ENCODE results near the gene SLIT3.

DNA sequence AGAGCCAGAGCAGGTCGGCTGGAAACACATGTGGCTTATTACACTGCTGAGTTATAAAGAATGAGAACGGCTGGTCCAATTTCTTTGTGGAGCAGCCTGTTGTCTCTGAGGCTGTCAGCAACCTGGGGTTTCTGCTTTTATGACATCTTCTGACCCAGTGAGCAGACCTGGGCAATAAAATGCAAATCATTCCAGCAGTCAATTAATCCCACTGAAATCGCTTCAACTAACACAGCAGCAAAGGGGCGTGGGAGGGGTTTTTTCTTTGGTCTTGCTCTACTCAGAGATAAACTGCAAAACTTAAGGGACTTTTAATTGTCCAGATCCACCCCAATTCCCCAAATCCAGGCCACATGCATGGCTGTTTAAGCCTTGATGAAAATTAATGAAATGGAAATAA lies 215.7 kb downstream of the SLIT3 start:
- TF ChIP-seq SRF (IDR thresholded peaks at IDR 0.05; ENCODE audit: low read depth) (no peak), EZH2phosphoT487 (IDR thresholded peaks at IDR 0.05; ENCODE audit: borderline replicate concordance) (no peak), SIN3A (IDR thresholded peaks at IDR 0.05; ENCODE audit: low read depth) (no peak), POLR2AphosphoS5 (IDR thresholded peaks at IDR 0.05; ENCODE audit: low read depth, low read length) (no peak), ZNF274 (IDR thresholded peaks at IDR 0.05; ENCODE audit: low read depth, low read length) (no peak), POLR2A (IDR thresholded peaks at IDR 0.05; ENCODE audit: borderline replicate concordance, extremely low read depth, insufficient read depth, insufficient read length) (no peak), REST (IDR thresholded peaks at IDR 0.05; ENCODE audit: low read depth) (no peak), EZH2 (IDR thresholded peaks at IDR 0.05) (no peak)
- TF ChIP-seq, protein P1, sequence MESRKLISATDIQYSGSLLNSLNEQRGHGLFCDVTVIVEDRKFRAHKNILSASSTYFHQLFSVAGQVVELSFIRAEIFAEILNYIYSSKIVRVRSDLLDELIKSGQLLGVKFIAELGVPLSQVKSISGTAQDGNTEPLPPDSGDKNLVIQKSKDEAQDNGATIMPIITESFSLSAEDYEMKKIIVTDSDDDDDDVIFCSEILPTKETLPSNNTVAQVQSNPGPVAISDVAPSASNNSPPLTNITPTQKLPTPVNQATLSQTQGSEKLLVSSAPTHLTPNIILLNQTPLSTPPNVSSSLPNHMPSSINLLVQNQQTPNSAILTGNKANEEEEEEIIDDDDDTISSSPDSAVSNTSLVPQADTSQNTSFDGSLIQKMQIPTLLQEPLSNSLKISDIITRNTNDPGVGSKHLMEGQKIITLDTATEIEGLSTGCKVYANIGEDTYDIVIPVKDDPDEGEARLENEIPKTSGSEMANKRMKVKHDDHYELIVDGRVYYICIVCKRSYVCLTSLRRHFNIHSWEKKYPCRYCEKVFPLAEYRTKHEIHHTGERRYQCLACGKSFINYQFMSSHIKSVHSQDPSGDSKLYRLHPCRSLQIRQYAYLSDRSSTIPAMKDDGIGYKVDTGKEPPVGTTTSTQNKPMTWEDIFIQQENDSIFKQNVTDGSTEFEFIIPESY (IDR thresholded peaks at IDR 0.05; ENCODE audit: extremely low read depth, insufficient replicate concordance, low read length) = no peak
- TF ChIP-seq, protein P2, sequence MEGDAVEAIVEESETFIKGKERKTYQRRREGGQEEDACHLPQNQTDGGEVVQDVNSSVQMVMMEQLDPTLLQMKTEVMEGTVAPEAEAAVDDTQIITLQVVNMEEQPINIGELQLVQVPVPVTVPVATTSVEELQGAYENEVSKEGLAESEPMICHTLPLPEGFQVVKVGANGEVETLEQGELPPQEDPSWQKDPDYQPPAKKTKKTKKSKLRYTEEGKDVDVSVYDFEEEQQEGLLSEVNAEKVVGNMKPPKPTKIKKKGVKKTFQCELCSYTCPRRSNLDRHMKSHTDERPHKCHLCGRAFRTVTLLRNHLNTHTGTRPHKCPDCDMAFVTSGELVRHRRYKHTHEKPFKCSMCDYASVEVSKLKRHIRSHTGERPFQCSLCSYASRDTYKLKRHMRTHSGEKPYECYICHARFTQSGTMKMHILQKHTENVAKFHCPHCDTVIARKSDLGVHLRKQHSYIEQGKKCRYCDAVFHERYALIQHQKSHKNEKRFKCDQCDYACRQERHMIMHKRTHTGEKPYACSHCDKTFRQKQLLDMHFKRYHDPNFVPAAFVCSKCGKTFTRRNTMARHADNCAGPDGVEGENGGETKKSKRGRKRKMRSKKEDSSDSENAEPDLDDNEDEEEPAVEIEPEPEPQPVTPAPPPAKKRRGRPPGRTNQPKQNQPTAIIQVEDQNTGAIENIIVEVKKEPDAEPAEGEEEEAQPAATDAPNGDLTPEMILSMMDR (IDR thresholded peaks at IDR 0.05 in 2 of 3, conservative IDR thresholded peaks at IDR 0.05 in 1 of 3; ENCODE audit: borderline replicate concordance in 1 of 3, insufficient read depth in 1 of 3, low read depth in 2 of 3, low read length in 2 of 3) = no peak
- TF ChIP-seq, protein P3, sequence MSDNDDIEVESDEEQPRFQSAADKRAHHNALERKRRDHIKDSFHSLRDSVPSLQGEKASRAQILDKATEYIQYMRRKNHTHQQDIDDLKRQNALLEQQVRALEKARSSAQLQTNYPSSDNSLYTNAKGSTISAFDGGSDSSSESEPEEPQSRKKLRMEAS (IDR thresholded peaks at IDR 0.05) = no peak

Measured in HCT116 (cell line).